Stimulated activated CD8-positive, alpha-beta memory T cell treated with anti-CD3 and anti-CD28 coated beads, Interleukin-15, amount 100 ng/mL, for 48 hours (primary cell): ENCODE results near the gene PPFIBP1.
"Not testable (repeated sequence)": the region's sequence is repeated elsewhere in the genome, so short reads cannot be mapped to it uniquely, and the experiment has no call there.

ENCODE experiments used
- DNase-seq, 2 donors: peaks; one replicate each; pipeline ENCODE4 v3.0.0-alpha.2; 2020; ENCODE audit warnings: low read depth in 2 of 2

Gene PPFIBP1

DNA sequence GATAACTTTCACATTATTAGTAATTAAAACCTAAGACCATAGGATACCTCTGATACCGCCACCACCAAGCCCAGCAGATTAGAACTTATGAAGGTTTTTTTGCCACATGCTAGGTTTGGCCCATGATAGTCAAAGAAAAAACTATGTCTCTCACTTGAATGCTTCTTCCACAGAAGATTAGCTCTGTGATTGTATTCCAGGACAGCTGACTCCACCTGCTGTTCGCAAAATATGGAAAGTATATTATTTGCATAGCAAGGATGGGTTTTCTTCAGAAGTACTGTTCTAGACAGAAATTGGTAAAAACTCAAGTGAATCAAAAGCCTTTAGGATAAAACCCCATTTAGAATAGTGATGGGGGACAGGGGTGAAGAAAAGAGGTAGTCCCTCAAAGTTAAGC lies 42.2 kb downstream of the PPFIBP1 start:
- DNase-seq: no peak

DNA sequence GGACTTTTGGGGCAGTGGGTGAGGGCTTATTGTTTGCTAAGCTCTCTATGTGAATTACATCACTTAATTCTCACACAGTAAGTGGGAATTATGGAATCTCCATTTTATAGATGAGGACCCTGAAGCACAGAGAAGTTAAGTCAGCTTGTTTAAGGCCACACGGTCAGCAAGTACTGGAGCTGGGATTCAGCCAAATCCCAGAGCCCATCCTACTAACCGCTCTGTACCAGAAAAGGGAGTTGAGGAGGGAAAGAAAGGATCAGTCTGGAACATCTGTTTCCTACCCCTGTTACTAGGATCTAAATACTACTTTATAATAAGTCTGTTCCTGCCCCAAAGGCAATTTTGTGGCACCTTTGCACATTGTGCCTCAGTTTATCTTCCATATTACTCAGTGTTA lies 42.6 kb downstream of the PPFIBP1 start:
- DNase-seq: no peak

DNA sequence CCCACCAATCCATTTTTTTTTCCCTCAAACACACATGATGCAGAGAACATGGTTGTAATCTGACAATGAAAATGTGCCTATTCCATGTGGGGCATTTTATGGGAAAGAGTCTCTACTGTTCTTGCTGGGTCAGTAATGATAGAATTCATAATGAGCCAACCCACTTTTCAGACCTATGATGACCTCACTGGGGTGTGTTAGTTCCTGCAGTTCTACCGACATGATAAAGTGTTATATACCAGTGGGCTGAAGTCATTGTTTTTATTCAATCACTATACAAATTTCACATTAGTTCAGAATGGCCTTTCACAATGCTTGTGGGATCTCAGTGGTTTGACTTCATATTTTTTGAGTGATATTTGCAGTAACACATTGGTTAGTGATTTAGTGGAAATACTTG lies 47.5 kb downstream of the PPFIBP1 start:
- no peak for DNase-seq

DNA sequence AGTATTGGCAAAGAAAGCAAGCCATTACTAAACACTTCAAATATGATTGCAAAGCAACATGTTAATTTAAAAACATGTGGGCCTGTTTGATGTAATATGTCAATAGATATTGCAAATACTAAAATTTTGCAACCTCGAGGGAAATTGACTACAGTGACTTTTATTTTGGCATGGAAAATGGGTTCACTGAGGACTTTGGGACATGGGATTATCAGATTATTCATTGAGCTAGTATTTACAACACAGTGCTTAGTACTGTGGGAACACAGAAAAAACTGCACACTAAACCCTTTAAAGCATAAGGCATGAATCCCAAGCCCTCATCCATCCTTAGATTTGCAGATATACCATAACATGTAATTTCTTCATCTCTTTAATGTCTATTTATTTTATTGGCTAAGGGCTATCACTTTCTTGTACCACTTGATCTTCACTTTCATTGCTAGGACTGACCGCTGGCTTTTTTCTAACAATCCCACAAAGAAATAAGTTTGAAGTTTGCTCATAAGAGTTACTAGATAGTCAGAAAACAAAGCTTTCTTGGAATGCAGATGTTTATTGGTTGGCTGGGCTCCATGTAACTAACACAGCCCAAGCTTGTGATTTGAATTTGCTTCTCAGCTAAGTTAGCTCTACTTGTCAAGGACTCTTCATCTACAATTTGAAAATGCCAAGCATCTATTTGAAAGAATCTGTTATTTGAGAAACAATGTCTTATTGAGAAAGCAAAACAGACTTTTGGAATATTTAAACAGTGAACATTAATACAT lies 48.7 kb downstream of the PPFIBP1 start:
- no peak for DNase-seq

DNA sequence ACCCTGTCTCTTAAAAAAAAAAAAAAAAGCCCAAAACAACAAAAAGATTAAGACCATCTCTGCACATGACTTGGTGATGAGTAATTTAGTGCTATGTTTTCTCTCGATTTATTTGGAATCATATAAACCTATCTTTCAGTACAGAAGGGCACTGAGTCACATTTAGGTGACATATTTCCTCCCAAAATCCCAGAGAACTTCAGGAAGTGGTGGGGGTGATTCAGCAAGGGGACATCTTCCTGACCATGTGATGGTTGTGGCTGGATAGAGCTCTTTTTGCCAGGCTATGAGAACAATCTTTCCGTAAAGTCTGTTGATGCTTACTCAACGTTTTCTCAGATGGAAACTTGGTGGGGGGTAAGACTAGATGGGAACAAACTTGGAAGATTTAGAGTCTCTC lies 50.0 kb downstream of the PPFIBP1 start:
- DNase-seq: no peak

DNA sequence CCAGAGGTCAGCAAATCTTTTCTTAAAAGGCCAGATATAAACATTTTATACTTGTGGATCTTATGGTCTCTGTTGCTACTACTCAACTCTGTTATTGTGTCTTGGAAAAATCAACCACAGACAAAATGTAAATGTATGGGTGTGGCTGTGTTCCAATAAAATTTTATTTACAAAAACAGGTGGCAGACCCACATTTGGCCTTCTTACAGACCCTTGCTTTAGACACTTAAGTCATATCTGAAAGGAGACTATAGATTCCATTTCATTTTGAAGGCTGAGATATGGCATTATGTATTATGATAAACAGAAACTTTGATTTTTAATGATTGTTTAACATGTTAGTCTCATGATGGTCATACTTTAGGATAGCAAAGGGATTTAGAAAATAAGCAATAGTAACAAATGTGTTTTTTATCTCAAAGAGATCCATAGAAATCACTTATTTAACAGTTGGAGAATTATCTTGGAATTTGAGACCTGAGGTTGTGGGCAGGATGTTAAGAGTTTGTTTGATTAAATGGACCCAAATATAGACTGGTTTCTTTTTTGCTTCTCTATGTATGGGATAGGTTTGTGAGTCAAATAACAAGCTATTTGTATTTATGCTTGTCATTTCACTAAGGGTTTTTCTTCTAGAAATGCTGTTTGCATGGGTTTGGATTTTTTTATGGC lies 51.2 kb downstream of the PPFIBP1 start:
- no peak for DNase-seq

DNA sequence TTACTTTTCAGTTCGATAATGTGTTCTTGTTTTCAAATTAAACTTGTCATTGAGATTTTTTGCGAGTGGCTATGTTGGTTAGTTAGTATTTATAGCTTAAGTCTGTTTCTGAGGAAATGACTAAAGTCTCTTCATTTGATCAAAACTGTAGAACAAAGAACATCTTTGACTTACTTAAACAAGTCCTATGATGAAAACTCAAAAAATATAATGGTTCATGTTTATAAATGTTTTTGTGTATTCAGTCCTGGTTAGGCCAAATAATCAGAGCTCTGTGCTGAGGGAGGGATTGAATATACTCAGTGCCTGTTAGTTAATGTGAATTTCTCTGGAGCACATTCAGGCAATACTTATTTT lies 51.7 kb downstream of the PPFIBP1 start:
- DNase-seq: no peak

DNA sequence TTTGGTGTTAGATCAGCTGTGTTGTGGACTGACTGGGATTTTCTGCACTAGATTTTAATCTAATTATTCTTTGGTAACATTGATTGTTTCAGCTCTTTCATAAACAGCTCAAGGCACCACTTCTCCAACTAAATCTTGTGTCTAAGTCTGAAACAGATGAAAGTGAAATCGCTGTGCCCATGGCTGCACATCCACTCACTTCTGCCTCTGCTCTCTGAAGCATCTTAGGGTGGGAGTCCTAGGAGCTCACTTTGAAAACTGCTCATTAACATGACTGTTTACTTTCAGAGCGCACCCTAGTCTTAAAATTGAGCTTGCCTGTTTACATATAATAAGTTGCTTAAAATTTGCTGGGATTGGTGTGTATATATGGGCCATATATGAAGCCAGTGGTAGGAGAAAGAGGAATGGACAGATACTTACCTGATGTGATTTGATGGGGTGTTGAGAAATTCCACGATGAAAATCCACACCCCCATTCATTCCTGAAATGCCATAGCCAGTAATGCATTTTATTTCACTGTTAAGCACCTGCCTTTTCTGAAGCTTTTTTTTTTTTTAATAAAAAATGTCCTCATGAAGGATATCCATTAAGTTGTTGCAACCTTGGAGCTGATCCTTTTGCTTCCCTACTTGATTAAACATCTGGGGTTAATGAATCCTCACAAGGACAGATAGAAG lies 52.8 kb downstream of the PPFIBP1 start:
- no peak for DNase-seq

DNA sequence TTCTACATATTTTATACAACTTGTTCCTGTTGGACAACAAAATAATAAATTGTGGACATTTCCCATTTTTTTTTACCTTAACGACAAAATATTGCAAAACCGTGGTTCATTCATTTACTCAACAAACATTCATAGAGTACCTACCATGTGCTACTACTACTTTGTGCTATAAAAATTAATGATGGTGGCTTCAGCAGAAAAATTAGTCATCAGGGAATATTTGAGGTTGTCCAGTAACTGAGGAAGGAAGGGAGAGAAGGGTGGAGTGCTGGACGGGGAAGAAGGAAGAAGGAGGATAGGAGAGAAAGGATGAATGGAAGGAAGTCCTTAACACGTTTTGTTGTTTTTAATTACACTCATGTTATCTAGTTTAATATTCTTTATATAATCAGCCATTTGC lies 53.7 kb downstream of the PPFIBP1 start:
- no peak for DNase-seq

DNA sequence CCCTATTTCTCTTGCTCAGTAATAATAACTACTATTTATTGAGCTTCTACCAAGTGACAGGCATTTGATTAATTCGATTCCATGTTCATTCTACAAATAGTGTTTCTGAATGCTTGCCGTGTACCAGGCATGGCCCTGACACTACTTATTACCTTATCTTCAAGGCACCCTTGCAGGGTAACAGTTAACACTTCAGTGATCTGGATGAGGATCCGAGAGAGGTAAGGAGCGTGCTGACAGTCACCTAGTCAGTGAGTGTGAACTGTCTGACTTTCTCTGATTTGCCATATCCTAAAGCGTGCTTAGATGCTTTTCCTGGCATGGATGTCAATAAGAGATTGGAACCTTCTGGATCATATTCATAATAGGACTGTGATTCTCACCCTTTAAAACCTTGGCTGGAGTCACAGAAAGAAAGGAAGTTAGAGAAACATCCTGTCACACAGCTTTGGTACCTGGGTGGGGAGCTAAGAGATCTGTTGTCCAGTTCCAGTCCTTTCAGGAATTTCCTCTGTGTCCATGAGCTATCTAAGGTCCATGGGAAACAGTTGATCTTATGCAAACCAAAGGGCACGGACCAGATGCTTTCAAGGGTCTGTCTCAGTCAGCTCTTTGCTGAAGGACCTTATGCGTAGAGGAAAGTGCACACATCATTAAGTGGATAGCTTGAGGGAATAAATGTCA lies 54.8 kb downstream of the PPFIBP1 start:
- no peak for DNase-seq

DNA sequence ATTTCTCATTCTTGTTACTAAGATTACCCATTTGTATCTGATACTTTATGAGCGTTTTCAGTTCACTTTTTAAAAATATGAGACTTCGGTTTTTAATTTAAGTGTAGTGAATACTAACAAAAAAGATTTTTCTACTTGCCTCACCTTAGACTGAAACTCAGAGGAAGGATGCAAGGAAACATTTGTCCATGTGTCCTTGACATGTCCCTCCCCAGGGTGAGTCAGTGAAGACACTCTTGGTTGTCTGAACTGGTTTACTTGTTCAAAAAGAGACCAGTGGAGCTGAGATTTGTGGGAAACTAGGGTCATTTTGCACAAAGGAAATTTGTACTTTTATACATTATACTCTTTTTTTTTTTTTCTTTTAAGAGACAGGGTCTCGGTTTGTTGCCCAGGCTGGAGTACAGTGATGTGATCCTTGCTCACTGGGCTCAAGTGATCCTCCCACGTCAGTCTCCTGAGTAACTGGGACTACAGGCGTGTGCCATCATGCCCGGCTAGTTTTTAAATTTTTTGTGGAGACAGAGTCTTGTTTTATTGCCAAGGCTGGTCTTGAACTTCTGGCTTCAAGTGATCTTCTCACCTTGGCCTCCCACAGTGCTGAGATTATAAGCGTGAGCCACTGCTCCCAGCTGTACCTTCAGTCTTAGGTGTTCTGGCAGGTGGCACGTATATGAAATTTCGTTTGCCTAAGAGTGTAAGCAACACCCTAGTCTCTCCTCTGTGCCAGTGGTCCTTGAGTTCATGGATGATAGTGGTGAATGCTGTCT lies 56.7 kb downstream of the PPFIBP1 start:
- DNase-seq: no peak

DNA sequence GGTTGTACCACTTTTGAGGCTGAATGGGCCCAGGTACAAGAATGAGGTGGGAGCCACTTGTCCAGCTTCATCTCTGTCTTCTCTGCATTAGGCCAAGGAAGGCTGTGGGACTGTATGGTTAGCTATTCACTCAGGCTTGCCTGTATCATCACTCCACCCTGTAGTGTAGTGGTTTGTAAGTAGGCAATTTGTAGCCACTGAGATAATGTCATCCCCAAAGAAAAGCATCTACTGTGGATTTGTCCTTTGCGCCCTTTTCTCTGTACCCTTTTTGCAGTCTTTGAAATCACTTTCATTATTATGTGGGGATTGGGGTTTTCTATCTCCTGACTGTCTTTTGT lies 57.3 kb downstream of the PPFIBP1 start:
- DNase-seq: not testable (repeated sequence)

DNA sequence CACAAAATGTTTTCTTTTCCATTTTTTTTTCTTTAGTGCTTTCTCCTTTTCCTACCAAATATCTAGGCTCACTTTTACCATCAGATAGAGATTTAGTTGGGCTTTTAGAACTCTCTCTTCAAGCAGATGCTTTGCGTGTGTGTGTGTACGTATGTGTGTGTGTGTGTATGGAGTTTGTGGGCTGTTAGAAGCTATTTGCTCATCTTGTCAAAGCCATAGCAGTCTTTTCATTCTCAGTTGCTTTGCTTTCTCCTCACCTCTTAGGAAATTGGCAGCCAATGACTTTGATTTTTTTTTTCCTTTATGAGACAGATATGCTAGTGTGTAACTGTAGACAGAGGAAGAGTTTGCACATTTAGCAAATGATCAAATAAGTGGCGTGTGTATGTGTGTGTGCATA lies 57.8 kb downstream of the PPFIBP1 start:
- DNase-seq: not testable (repeated sequence)

DNA sequence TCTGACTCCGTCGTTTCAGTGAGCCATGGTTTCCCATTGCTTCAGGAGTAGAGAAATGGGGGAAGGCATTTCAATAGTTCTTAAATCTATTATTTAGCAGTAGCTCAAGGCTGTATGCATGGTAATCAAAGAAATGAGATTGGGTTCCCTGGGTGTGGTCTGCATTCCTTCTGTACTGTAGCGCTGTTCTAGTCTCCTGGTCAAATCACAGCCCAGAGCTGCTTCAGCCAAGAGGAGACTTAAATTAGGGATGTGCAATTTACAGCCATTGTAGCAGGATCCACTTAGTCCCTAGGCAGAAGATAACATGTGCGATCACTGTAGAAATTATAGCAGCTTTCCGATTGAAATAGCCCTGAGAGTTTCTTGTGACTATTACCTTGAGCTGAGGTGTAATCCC lies 58.4 kb downstream of the PPFIBP1 start:
- not testable (repeated sequence) for DNase-seq

DNA sequence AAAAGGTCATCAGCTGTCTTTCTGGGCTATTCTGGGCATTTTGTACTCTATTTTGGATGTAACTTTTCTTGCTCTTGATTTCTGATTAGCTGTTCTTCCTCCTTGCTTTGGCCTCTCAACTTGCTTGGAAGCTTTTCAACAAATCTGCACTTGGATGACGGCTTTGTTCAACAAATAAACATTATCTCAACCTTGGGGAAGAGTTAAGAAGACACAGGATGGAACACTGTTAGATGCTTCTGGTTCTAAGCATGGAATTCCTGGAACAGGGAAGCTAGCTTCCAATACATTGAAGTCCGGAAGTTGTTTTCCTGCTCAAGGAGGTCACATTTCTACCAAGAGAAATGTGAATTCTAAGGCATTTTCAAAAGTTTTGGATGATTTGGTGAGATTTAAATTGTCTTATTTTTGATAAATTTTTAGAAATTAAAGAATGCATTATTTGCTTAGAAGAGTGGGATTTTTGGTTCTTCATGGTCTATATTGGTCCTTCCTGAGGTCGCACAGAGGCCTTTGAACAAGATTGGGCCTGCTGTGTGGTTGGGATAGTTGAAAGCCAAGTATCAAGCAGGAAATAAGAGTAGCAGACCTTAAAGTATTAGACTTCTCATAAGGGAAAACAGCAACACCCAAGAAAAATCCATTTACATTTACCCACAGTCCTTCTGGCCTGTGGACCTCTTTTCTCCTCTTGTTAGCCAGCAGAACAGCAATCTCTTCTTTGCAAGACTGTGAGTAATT lies 59.2 kb downstream of the PPFIBP1 start:
- no peak for DNase-seq

DNA sequence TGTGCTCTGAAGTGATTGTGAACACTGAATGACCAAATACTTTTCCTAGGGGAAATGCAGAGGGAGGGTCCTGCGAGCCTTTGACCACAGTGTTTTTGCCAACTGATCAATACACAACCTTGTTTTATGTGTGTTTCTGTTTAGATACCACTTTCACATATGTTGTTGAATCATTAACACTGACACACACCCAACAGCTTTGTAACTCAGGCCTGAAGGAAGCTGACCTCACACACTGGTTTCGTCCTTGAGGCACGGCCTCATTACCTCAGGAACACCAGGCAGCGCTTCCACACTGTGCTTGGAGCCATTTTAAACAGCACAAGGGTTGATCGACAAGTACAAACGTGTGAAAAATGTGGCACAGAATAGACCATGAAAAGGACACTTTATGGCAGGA lies 60.0 kb downstream of the PPFIBP1 start:
- no peak for DNase-seq

DNA sequence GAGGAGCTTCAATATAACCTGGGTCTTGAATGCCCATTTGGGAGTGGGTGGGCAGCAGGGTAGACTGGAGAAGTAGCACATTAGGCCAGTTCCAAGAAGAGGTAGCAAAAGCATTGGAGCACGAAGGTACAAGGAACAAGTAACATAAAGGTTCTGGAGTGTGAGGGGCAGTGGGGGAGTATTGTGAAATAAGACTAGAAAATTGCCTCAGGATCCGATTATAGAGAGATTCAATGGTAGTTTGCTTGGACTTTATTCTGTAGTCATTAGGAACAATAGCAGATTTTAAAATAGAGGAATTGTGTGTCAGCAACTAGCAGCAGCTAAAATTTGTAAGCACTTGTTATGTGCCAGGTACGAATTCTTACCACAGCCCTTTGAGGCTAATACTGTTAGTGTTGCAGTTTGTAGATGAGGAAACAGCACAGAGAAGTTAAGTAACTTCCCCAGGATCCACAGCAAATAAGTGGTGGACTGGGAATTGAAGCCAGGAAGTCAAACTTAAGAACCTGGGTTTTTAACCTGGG lies 61.8 kb downstream of the PPFIBP1 start:
- no peak for DNase-seq

DNA sequence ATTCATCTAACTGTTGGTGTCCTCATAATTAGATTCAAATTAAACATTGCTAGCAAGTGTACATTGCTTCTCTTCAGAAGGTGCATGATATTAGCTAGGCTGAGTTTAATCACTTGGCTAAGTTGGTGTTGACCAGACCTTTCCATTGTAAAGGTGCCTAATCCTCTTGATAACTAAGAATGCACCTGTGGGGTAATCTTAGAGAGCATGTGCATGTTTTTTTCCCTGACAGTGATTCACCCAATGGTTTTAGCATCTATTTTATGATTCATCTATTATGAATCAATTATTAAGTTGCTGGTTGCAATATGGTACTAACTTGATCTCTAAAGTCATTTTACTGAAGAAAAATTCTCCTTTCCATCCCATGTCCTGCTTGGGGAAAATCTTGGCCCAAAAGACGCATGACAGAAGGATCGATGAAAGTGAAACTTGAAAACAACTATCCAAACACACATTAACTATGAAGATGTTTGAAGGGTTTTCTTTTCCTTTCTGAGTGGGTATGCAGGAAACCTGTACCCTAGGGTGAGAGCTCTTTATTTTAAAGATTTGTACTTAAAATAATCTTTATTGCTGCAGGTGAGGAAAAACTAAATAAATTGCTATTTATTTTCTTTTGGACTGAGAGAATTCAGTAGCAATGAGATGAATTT lies 64.2 kb downstream of the PPFIBP1 start:
- not testable (repeated sequence) for DNase-seq

DNA sequence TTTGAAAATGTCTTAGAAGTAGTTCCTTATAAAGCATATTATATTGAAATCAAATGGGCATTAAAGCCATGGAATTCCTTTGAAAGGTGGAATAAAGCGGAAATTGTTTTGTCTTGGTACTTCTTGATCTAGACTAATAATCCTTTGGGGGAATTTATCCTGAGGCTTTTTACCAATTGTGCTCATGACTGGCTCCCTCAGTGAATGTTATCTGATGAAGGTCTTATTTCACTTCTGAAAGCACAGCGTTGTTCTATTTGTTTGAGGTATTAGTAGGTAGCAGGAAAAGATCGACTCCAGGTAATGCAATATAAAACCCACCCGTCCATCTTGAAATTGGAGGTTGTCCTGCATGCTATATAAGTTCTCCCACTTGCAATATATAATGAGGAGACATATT lies 64.8 kb downstream of the PPFIBP1 start:
- no peak for DNase-seq

DNA sequence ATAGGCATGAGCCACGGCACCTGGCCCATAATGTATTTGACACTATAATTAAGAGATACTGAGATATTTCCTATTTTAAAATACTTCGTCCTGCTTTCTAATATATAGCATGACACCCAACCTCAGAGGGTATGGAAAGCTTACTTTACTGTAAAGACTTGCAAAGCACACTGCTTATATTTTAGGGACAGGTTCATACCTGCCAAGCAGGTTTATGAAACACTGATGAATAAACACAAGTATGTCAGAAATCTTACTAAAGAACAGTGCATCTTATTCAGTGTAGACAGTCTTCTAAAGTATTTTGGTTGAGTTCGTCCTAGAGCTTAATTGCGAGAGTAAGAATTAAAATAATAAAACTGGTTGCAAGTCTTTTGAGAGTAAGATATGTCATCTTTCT lies 65.4 kb downstream of the PPFIBP1 start:
- DNase-seq: no peak
